A204.1 (cell line): Measurements from ENCODE around the gene EFR3B.
"Not testable (repeated sequence)": the region's sequence is repeated elsewhere in the genome, so short reads cannot be mapped to it uniquely, and the experiment has no call there.

ENCODE experiments used
- FAIRE-seq: peaks from 2 replicates; lab custom pipeline; 2012; peaks lifted over from hg19 to GRCh38; lab: Jason Lieb, UNC

The EFR3B gene

GRCh38 chr2:25105336-25106085, 63.6 kb downstream of the EFR3B start:
- no peak for FAIRE-seq

GRCh38 chr2:25109822-25110221, 67.9 kb downstream of the EFR3B start:
- FAIRE-seq, result no peak

GRCh38 chr2:25112113-25112512, 70.2 kb downstream of the EFR3B start:
- FAIRE-seq, result no peak

- FAIRE-seq, result no peak
These were observed 73.5 kb downstream of the EFR3B start for GRCh38 chr2:25115249-25115883.

GRCh38 chr2:25115902-25116301, 74.0 kb downstream of the EFR3B start:
- FAIRE-seq, result no peak

GRCh38 chr2:25116956-25117355, 75.1 kb downstream of the EFR3B start:
- no peak for FAIRE-seq

GRCh38 chr2:25119263-25119662, 77.4 kb downstream of the EFR3B start:
- FAIRE-seq, result no peak

GRCh38 chr2:25122367-25122766, 80.5 kb downstream of the EFR3B start:
- no peak for FAIRE-seq

- no peak for FAIRE-seq
These were observed 81.8 kb downstream of the EFR3B start for GRCh38 chr2:25123682-25124081.

GRCh38 chr2:25125189-25125588, 83.3 kb downstream of the EFR3B start:
- FAIRE-seq, result no peak

- FAIRE-seq, result no peak
These were observed 84.1 kb downstream of the EFR3B start for GRCh38 chr2:25125976-25126375.

GRCh38 chr2:25127071-25127470, 85.2 kb downstream of the EFR3B start:
- FAIRE-seq, result not testable (repeated sequence)

- no peak for FAIRE-seq
These were observed 85.8 kb downstream of the EFR3B start for GRCh38 chr2:25127646-25128045.

- no peak for FAIRE-seq
These were observed 88.1 kb downstream of the EFR3B start for GRCh38 chr2:25129901-25130520.

GRCh38 chr2:25131253-25131566, 89.3 kb downstream of the EFR3B start:
- no peak for FAIRE-seq

GRCh38 chr2:25131567-25132298, 89.9 kb downstream of the EFR3B start:
- FAIRE-seq, result no peak

- FAIRE-seq, result no peak
These were observed 90.4 kb downstream of the EFR3B start for GRCh38 chr2:25132299-25132635.

GRCh38 chr2:25132693-25133092, 90.8 kb downstream of the EFR3B start:
- no peak for FAIRE-seq

GRCh38 chr2:25140535-25140934, 98.7 kb downstream of the EFR3B start:
- FAIRE-seq, result not testable (repeated sequence)

- no peak for FAIRE-seq
These were observed 99.2 kb downstream of the EFR3B start for GRCh38 chr2:25141120-25141519.

GRCh38 chr2:25145803-25146202, 103.9 kb downstream of the EFR3B start:
- FAIRE-seq, result no peak

- FAIRE-seq, result no peak
These were observed 105.0 kb downstream of the EFR3B start for GRCh38 chr2:25146896-25147295.

GRCh38 chr2:25149646-25150045, 107.8 kb downstream of the EFR3B start:
- no peak for FAIRE-seq
